SU-DHL-6 (cell line): ENCODE measurements around the gene NCAPG2.
A peak's percentile ranks its signal among the peaks of the same experiment; 100 is the strongest.

Source experiments
- H2AFZ ChIP-seq: fragments of 200-600 bp; sonication (generic); 2 replicates; pipeline ENCODE4 v1.6.1; 2014; ENCODE audit warnings: low read depth, mild to moderate bottlenecking, moderate library complexity, mixed read lengths, antibody characterized with exemption, low read length; ENCODE audit not compliant: severe bottlenecking
- H3F3A ChIP-seq: fragments of 200-600 bp; shearing (Covaris generic); 2 replicates; pipeline ENCODE4 v1.6.0; 2016; ENCODE audit warnings: antibody characterized with exemption, mild to moderate bottlenecking; ENCODE audit not compliant: insufficient read depth
- H3K27ac ChIP-seq: fragments of 200-600 bp; sonication (generic); 2 replicates; pipeline ENCODE4 v1.5.1; 2016; ENCODE audit warnings: low read depth, mild to moderate bottlenecking, low read length, moderate library complexity, mixed read lengths
- H3K27me3 ChIP-seq: fragments of 200-600 bp; sonication (generic), shearing (Covaris generic); 2 replicates; pipeline ENCODE4 v1.6.0; 2014; ENCODE audit warnings: mild to moderate bottlenecking, low read length
- H3K36me3 ChIP-seq: fragments of 200-600 bp; sonication (generic); 2 replicates; pipeline ENCODE4 v1.6.1; 2014; ENCODE audit warnings: mild to moderate bottlenecking, low read length, mixed read lengths
- H3K4me2 ChIP-seq: fragments of 300-600, 200-600 bp; shearing (Covaris generic), sonication (generic); 2 replicates; pipeline ENCODE4 v1.6.0; 2014; ENCODE audit warnings: low read length, low read depth, mild to moderate bottlenecking; ENCODE audit not compliant: poor library complexity, severe bottlenecking
- H3K4me3 ChIP-seq: fragments of 200-600 bp; sonication (generic); 2 replicates; pipeline ENCODE4 v1.5.1; 2014; ENCODE audit warnings: antibody characterized with exemption, low read length, mild to moderate bottlenecking, mixed read lengths; ENCODE audit not compliant: insufficient read depth, poor library complexity, severe bottlenecking
- H3K79me2 ChIP-seq: fragments of 200-600 bp; sonication (generic); 2 replicates; pipeline ENCODE4 v1.6.1; 2014; ENCODE audit warnings: mild to moderate bottlenecking, low read length, moderate library complexity; ENCODE audit not compliant: insufficient read depth
- H3K9ac ChIP-seq: fragments of 200-600 bp; sonication (generic); 2 replicates; pipeline ENCODE4 v1.7.0; 2014; ENCODE audit warnings: mild to moderate bottlenecking, low read length
- H3K9me2 ChIP-seq: fragments of 200-600 bp; sonication (generic); replicated peaks from 2 replicates; pipeline ENCODE4 v1.6.1; 2014; ENCODE audit warnings: low read length; ENCODE audit not compliant: insufficient read depth
- H3K9me3 ChIP-seq: fragments of 200-600 bp; sonication (generic); 2 replicates; pipeline ENCODE4 v1.6.1; 2014; ENCODE audit warnings: low read length, mixed read lengths; ENCODE audit not compliant: insufficient read depth
- H4K20me1 ChIP-seq: fragments of 200-600 bp; sonication (generic); 2 replicates; pipeline ENCODE4 v1.6.1; 2014; ENCODE audit warnings: low read depth, mild to moderate bottlenecking, antibody characterized with exemption, low read length, moderate library complexity, mixed read lengths
- CTCF ChIP-seq: fragments of 200-600 bp; sonication (generic); IDR thresholded peaks from one replicate; pipeline ENCODE4 v1.5.1; 2017; ENCODE audit warnings: antibody characterized with exemption, mild to moderate bottlenecking, low read length, moderate library complexity; ENCODE audit not compliant: insufficient read depth, poor library complexity, severe bottlenecking
- EZH2phosphoT487 ChIP-seq: fragments of 200-600 bp; sonication (generic), shearing (Covaris generic); conservative IDR thresholded peaks from 2 replicates; pipeline ENCODE4 v1.6.1; 2018; ENCODE audit warnings: mild to moderate bottlenecking, antibody characterized with exemption, low read length, moderate library complexity, mixed read lengths

NCAPG2 gene

GRCh38 chr7:158702944-158703343 is 1.7 kb downstream of the NCAPG2 start:
- Histone ChIP-seq H4K20me1 (peaks cover 18% of the 10 kb centered on the region; the same call in 1 of the 2 replicates), H3F3A (0 out of 2 replicates have a peak, but pooled peaks cover 6% of the 10 kb centered on the region), H3K9me2 (no peaks in the 10 kb centered on the region), H3K9me3 (peaks cover 9% of the 10 kb centered on the region; the same call in 1 of the 2 replicates), H3K36me3 (peaks cover 39% of the 10 kb centered on the region), H3K27me3 (no peaks in the 10 kb centered on the region), H3K79me2 (peaks cover 66% of the 10 kb centered on the region), H3K4me3 (peak overlapping the region; percentile 79), H3K4me2 (peak overlapping the region; percentile 74), H3K9ac (peak overlapping the region; percentile 99), H3K27ac (no peak overlapping the region), H2AFZ (no peak overlapping the region)
- TF ChIP-seq EZH2phosphoT487 (no peak), CTCF (no peak)

- Histone ChIP-seq H3K4me2 (peak overlapping the region; percentile 74), H3K9ac (0 out of 2 replicates have a peak overlapping the region, but pooled peaks have one; percentile 99), H3K27ac (no peak overlapping the region), H3K27me3 (no peaks in the 10 kb centered on the region), H3F3A (0 out of 2 replicates have a peak, but pooled peaks cover 6% of the 10 kb centered on the region), H3K9me2 (no peaks in the 10 kb centered on the region), H3K9me3 (peaks cover 1% of the 10 kb centered on the region; the same call in 1 of the 2 replicates), H2AFZ (no peak overlapping the region), H3K36me3 (peaks cover 41% of the 10 kb centered on the region), H4K20me1 (peaks cover 18% of the 10 kb centered on the region; the same call in 1 of the 2 replicates), H3K4me3 (no peak overlapping the region), H3K79me2 (peaks cover 67% of the 10 kb centered on the region)
- TF ChIP-seq CTCF, result no peak
- TF ChIP-seq EZH2phosphoT487, result no peak
Observed at GRCh38 chr7:158702196-158702595, 2.4 kb downstream of the NCAPG2 start.

GRCh38 chr7:158700008-158700407 is 4.6 kb downstream of the NCAPG2 start:
- Histone ChIP-seq H2AFZ (no peak overlapping the region), H3K36me3 (peaks cover 49% of the 10 kb centered on the region), H4K20me1 (peaks cover 29% of the 10 kb centered on the region; the same call in 1 of the 2 replicates), H3F3A (no peaks in the 10 kb centered on the region), H3K9ac (no peak overlapping the region), H3K27ac (no peak overlapping the region), H3K9me2 (no peaks in the 10 kb centered on the region), H3K27me3 (no peaks in the 10 kb centered on the region), H3K9me3 (no peaks in the 10 kb centered on the region), H3K4me2 (no peak overlapping the region), H3K79me2 (peaks cover 88% of the 10 kb centered on the region), H3K4me3 (no peak overlapping the region)
- no peak for TF ChIP-seq EZH2phosphoT487

- H3K9me3 ChIP-seq, result no peaks in the 10 kb centered on the region
- peaks cover 36% of the 10 kb centered on the region; the same call in 1 of the 2 replicates for H4K20me1 ChIP-seq
- H3K4me2 ChIP-seq, result no peak overlapping the region
- H3K79me2 ChIP-seq, result peaks cover 93% of the 10 kb centered on the region
- H2AFZ ChIP-seq, result no peak overlapping the region
- H3K27ac ChIP-seq, result no peak overlapping the region
- peaks cover 49% of the 10 kb centered on the region for H3K36me3 ChIP-seq
- no peak overlapping the region for H3K9ac ChIP-seq
- H3K27me3 ChIP-seq, result no peaks in the 10 kb centered on the region
- H3K9me2 ChIP-seq, result no peaks in the 10 kb centered on the region
- no peaks in the 10 kb centered on the region for H3F3A ChIP-seq
- TF ChIP-seq CTCF (no peak), EZH2phosphoT487 (no peak)
- no peak overlapping the region for H3K4me3 ChIP-seq
Observed at GRCh38 chr7:158699341-158699740, 5.3 kb downstream of the NCAPG2 start.
